ENCODE results near the gene EYA2.

DNA sequence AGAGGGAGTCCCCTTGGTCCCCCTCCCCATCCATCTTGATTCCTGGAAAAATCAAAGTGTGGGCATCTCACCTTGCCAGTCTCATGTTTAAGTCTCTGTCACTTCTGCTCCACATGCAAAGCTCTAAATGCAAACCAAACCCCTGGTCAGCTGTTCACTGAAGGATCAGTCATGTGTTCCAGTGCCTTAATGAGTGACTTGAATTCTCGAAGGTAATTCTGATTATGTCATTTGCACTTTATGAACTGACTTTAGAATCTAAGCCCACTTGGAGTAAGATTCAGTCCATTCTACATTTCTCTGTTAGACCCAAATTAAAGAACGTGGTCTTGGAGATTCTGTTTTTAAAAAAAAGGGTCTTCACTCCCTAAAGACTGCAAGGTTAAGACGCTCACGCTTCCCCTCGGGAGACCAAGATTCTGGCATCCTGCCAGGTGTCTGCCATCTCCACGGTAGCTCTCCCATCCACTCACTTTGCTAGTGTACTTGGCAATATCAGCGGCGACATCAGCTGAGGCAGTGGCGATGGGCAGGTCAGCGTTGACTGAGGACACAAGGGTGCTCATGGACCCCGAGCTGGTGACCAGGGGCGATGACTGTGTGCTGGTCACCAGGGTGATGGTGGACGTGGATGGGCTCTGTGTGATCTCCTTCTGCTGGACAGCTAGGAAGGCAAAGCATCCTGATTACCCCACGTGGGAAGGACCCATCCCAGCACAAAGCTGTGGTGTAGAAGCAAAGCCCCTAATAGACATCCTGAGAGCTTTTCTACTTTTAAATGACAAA, 341.4 kb downstream of the EYA2 start:
- TF ChIP-seq, protein P1, sequence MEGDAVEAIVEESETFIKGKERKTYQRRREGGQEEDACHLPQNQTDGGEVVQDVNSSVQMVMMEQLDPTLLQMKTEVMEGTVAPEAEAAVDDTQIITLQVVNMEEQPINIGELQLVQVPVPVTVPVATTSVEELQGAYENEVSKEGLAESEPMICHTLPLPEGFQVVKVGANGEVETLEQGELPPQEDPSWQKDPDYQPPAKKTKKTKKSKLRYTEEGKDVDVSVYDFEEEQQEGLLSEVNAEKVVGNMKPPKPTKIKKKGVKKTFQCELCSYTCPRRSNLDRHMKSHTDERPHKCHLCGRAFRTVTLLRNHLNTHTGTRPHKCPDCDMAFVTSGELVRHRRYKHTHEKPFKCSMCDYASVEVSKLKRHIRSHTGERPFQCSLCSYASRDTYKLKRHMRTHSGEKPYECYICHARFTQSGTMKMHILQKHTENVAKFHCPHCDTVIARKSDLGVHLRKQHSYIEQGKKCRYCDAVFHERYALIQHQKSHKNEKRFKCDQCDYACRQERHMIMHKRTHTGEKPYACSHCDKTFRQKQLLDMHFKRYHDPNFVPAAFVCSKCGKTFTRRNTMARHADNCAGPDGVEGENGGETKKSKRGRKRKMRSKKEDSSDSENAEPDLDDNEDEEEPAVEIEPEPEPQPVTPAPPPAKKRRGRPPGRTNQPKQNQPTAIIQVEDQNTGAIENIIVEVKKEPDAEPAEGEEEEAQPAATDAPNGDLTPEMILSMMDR (IDR thresholded peaks at IDR 0.05; ENCODE audit: low read depth, low read length), result no peak
- no peak for TF ChIP-seq POLR2A (IDR thresholded peaks at IDR 0.05; ENCODE audit: extremely low read depth, insufficient read length)

Measured in NB4 (cell line).